GM21825 (cell line): Measurements from ENCODE around the gene CA6.
"Not testable (repeated sequence)": the region's sequence is repeated elsewhere in the genome, so short reads cannot be mapped to it uniquely, and the experiment has no call there.

Experiments
- ATAC-seq: cut with Tn5 transposase; IDR thresholded peaks from one replicate; pipeline ENCODE4 v1.9.1; 2021; ENCODE audit warnings: mild to moderate bottlenecking, moderate library complexity; ENCODE audit not compliant: unreplicated experiment

CA6 gene

DNA sequence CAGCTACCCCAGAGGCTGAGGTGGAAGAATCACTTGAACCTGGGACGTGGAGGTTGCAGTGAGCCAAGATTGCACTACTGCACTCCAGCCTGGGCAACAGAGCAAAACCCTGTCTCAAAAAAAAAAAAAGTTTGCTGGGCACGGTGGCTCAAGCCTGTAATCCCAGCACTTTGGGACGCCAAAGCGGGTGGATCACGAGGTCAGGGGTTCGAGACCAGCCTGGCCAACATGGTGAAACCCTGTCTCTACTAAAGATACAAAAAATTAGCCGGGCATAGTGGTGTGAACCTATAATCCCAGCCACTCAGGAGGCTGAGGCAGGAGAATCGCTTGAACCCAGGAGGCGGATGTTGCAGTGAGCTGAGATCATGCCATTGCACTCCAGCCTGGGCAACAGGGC, 23.2 kb downstream of the CA6 start:
- not testable (repeated sequence) for ATAC-seq

DNA sequence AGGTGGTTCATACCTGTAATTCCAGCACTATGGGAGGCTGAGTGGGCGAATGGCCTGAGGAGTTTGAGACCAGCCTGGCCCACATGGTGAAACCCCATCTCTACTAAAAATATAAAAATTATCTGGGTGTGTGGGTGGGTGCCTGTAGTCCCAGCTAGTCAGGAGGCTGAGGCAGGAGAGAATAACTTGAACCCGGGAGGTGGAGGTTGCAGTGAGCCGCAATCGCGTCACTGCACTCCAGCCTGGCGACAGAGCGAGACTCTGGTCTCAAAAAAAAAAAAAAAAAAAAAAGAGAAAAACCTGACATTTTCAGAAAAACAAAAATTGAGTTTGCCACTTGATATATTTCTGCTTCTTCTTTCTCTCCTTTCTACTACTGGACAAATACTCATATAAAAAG, 24.3 kb downstream of the CA6 start:
- no peak for ATAC-seq

DNA sequence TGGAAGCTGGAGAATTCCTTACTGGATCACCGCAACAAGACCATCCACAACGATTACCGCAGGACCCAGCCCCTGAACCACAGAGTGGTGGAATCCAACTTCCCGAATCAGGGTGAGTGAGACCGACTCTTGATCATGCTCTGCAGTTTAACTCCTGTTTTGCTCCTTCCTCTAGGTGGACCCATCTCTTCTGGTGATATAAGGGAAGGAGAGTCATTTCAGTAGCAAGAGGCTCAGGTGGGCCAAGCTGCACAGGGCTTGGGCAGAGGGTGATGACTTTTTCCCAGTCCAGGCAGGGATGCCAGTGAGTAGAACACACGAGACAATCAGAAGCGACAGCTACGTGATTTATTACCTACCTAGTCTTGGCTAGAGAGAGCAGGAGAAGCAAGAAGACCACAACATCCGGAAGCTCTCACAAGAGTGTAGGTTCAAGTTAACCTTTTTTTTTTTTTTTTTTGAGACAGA, 25.2 kb downstream of the CA6 start:
- ATAC-seq: peak; percentile 60

DNA sequence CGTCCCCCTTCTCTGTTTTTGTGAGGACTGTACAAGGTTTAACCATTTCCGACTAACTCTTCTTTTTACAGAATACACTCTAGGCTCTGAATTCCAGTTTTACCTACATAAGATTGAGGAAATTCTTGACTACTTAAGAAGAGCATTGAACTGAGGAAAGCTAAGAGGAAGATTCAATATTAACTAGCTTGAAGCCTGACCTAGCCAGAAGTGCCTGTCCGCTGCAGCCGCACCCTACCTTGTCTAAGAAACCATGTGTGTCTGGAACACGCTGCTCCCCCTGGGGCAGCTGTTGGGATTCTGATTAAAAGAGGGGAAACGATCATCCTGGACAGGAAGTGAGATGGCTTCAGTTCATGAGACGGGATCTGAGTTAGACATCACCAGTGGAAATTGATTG, 28.9 kb downstream of the CA6 start:
- no peak for ATAC-seq

DNA sequence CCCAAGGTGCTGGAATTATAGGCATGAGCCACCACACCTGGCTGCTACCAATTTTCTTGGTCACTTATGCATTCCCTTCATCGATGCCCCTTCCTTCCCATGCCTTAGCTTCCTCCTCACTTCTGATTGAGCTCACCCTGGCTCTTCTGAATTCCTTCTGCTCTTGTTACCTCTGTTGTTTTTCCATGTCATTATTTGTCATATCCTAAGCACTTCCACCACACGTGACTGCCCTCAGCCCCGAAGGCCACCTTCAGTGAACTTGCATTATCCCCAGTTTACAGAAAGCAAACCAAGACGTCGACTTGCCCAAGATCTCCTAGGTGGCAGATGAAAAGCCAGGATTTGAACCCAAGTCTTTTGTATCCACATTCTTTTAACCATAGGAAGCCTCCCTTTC, 30.7 kb downstream of the CA6 start:
- ATAC-seq: no peak

DNA sequence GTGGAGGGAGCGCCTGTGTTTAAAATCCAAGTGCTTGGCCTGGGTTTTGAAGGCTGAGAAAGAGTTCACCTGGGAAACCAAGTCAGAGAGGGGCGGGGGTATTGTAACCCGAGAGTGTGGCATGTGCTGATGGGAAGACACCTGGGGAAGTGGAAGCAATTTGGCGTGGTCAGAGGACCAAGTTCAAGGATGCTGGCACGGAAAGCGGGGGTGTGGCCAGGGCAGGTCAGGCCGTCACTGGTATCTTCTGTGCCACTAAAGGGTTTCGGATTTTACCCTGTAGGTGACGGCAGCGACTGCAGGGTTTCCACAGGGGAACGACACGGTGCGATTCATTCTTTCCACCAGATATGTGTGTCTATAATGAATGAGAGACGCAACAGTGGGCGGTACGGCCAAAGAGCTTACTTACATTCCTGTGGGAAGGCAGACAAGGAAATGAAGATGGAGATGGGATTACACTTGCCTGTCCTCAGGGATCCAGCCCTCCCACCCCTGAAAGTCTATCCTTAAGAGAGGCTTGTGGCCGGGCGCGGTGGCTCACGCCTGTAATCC, 31.3 kb downstream of the CA6 start:
- no peak for ATAC-seq

DNA sequence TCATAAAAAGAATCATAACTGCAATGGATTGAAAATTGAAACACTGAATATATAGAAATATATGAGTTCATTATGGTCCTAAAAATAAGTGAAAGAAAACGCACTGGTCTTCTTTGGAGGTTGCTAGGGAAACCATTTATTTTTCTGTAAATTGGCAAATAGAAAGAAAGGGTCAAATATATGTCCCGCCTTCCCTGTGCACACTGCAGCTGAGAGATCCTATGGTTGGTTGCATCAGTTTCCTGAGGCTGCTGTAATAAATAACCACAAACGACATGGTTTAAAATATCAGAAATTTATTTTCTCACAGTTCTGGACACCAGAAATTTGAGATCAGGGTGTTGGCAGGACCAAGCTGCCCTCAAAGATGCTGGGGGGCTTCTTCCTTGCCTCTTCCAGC, 35.0 kb downstream of the CA6 start:
- ATAC-seq: no peak

DNA sequence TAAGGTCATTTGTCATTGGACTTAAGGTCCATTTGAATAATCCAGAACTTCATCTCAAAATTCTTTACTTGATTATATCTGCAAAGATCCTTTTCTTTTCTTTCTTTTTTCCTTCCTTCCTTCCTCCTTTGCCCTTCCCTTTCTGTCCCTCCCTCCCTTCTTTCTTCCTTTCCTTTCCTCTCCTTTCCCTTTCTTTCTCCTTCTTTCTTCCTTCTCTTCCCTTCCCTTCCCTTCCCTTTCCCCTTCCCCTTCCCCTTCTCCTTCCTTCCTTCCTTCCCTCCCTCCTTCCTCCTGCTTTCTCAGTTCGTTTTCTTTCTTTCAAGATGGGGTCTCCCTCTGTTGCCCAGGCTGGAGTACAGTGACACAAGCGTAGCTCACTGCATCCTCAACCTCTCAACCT, 35.5 kb downstream of the CA6 start:
- ATAC-seq: no peak

DNA sequence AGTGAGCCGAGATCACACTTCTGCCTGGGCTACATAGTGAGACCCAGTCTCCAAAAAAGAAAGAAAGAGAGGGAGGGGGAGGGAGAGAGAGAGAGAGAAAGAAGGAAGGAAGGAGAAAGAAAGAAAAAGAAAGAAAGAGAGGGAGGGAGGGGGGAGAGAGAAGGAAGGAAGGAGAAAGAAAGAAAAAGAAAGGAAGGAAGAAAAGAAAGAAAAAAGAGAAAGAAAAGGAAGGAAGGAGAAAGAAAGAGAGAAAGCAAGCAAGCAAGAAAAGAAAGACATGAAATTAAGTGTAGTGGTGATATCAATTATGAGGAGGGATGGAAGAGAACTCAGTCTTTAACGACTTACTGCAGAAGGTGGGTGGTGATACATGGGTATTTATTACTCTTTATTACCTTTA, 38.5 kb downstream of the CA6 start:
- ATAC-seq: no peak

DNA sequence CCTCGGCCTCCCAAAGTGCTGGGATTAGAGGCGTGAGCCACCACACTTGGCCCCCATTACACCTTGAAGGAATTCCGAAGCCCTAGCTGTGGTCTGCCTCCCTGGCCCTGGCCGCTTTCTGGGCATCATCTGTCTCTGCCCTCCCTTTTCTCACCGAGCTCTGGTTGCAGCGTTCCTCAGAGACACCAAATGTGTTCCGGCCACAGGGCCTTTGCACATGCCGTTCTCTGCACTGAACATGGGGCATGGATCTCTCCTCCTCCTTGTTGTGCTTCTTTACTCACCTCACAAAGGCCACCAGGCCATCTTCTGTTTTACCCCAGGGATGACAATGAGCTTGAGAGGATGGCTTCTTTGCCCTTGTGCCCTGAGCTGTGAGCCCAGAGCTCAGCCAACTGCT, 39.3 kb downstream of the CA6 start:
- no peak for ATAC-seq

DNA sequence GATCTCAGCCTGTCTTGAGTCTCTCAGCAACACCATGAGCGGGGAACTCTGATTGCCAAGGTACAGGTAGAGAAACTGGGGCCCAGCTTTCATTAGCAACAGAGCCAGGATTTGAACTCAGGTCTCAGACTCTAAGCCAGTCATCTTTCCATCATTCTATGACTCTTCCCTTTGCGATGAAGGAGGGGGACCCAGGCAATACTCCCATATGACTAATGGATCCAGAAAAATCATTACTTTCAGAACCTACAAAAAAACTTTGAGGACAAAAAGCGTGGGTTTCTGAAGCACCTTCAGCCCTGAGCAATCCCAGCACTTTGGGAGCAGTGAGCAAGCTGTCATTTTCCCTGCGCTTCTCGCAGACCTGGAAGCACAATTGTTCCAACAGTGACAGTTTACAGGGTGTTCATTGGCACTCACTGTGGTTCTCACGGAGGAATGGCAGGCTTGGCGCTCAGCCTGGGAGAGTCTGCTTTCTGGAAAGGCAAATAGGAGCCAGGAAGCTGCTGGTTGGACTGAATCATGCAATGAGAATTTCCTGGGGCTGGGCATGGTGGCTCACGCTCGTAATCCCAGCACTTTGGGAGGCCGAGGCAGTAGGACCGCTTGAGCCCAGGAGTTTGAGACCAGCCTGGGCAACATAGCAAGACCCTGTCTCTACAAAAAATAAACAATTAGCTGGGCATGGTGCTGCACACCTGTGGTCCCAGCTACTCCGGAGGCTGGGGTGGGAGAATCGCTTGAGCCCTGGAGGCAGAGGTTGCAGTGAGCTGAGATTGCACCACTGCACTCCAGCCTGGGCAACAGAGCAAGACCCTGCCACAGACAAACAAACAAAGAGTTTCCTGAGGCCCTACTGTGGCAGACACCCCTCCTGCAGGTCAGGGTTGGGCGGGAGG, 40.5 kb downstream of the CA6 start:
- no peak for ATAC-seq

DNA sequence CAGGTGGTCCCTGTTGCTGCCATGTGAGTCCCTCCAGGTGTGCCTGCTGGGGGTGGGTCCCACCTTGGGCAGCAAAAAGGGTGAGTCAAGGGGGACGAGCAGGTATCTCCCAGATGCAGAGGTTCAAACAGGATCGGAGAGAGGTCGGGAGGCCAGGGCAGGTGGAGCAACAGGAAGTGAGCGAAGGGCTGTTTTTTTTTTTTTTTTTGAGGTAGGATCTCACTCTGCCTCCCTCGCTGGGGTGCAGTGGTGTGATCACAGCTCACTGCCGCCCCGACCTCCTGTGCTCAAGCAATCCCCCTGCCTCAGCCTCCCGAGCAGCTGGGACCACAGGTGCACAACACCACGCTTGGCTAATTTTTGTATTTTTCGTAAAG, 41.1 kb downstream of the CA6 start:
- ATAC-seq: no peak

DNA sequence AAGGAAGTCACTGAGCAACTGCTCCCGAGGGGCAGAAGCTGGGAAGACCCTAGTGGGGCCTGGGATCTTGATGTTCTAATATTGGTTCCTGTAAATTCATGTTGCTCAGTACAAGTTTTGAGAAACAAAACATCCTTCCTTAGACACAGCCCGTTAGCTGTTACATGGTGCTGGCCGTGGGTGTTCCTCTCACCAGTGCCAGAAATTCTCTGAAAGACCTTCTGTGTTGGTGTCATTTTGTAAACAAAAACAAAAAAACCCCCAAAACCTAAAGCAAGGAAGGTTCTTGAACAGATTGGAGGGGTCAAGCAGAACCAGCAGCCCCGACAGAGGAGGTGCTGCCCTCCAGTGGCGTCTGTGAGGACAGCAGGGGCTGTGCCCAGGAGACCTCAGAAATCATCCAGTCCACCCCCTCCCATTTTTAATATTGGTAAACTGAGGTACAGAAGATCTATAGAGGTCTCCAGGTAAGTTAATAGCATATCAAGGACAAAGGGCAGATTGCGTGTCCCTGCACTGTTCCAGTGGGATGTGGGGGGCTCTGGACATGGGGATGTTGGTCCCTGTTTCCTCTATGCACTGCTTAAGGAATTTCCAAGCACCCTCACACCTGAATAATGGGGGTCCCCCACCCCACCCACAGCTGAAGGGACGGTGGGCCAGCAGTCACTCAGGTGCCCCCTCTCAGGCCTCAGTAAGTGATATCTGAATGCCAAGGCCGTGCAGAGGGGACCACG, 42.4 kb downstream of the CA6 start:
- ATAC-seq: no peak

DNA sequence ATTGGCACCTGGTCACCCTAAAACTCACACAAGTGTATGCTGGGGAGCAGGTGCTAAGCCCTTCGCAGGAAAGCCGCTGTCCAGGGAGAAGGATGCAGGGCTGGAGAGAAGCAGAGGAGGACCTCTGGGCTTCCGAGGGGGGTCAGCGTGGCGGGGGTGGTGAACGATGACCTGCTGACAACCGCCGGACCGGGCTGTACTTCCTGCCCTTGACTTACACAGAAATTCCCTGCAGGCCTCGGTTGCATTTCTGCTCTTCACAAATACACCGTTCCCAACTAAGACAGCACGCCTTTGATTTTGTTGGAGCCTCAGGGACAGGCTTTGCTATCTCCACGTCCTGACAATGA, 42.9 kb downstream of the CA6 start:
- no peak for ATAC-seq

DNA sequence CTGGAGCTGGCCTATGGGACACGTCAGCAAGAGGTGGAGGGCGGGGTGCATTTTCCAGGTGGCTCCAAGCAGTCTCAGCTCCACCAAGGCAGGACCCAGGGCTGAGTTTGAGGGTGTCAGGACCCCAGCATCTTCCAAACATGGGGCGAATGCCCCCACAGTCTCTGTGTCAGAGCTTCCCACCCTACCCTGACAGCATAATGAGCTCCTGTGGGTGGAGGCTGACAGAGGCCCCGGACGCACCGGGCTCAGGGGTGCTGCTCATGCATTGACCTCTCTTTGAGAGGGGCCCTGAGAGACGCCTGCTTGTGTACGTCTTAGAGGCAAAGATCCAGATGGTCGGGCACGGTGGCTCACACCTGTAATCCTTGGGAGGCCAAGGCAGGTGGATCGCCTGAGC, 43.4 kb downstream of the CA6 start:
- no peak for ATAC-seq

DNA sequence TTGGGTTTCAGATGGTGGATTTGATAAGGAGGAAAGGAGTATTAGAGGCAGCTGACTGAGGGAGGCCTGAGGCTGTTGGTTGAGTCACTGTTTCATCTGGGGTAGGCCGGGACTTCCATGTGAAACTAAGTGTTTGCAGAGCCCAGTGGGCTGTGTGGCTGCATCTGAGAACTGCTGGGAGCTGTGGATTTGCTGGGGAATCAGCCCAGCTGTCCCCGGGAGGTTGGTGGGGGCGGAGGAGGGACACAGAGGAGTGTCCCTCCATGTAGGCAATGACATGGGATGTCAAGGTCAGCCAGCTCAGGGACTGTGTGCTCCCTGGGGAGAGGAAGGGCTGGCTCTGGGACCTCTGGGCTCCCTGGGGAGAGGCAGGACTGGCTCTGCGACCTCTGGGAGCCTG, 44.2 kb downstream of the CA6 start:
- ATAC-seq: no peak

DNA sequence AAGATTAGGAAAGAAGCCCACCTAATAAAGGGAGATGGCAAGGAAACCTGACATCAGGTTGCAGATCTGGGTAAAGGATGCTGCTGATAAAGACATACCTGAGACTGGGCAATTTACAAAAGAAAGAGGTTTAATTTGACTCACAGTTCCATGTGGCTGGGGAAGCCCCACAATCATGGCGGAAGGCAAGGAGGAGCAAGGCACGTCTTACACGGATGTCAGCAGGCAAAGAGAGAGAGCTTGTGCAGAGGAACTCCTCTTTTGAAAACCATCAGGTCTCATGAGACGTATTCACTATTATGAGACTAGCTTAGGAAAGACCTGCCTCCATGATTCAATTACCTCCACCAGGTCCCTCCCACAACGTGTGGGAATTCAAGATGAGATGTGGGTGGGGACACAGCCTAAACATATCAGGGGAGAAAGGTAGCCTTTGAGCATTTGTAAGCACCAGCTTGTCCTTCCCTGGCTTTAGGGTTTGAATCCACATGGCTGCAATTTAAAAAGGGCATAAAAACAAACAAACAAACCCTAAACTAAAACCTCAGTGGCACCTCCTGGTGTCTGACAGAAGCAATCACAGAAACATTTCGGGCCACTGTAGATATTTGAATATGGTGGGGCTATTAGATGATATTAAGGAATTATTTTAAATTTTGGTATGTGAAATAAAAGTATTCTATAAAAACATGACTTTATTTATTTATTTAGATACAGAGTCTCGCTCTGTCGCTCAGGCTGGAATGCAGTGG, 47.4 kb downstream of the CA6 start:
- ATAC-seq: no peak

DNA sequence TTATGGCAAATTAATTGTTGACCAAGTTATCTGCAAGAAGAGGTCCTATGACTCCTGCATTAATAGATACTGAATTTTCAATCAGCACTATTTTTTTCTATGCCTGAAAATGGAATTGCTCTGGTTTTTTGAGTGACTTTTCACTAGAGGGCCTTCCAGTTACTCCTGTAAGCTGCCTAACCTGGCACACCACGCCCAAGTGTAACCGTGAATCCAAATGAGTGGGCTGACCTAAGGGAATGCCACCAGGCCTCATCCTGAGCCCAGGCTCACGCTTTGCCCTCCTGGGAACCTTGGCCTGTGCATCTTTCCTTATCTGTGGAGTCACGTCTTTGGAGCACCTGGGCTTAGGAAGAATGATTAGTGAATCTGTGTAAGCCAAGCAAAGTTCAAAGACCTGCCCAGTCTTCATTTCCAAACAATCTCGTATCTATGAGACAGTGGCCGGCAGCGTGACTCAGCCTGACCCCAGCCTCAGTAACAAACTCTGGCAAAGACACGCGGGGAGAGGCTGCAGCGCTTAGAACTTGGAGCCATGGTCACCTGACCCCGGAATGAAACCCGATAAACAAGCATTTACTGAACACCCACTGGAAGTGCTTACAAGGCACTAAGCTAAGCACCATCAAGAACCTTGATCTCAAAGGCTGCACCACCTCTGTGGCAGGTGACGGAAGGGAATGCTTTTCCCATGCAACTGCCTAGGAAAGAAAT, 48.5 kb downstream of the CA6 start:
- not testable (repeated sequence) for ATAC-seq

DNA sequence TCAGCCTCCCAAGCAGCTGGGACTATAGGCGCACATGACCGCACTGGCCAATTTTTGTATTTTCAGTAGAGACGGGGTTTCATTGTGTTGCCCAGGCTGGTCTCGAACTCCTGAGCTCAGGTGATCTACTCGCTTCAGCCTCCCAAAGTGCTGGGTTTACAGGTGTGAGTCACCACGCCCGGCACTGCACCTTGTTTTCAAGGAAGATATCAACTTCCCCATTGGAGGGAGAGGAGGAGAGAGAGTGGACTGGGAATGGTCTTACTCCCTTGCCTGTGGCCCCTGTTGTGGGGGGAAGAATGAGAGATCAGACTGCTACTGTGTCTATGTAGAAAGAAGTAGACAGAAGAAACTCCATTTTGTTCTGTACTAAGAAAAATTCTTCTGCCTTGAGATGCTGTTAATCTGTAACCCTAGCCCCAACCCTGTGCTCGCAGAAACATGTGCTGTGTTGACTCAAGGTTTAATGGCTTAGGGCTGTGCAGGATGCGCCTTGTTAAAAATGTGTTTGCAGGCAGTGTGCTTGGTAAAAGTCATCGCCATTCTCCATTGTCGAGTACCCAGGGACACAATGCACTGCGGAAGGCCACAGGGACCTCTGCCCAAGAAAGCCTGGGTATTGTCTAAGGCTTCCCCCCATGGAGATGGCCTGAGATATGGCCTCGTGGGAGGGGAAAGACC, 56.0 kb downstream of the CA6 start:
- ATAC-seq: not testable (repeated sequence)

DNA sequence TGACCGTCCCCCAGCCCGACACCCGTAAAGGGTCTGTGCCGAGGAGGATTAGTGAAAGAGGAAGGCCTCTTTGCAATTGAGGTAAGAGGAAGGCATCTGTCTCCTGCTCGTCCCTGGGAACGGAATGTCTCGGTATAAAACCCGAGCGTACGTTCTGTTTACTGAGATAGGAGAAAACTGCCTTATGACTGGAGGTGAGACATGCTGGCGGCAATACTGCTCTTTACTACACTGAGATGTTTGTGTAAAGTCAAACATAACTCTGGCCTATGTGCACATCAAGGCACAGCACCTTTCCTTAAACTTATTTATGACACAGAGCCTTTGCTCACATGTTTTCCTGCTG, 56.5 kb downstream of the CA6 start:
- not testable (repeated sequence) for ATAC-seq
